Right ventricle myocardium inferior (tissue), 1 donor: ENCODE measurements around the gene CGNL1. TPM values are rescaled to one million over a fixed set of nuclear protein-coding genes. Genes with fewer than 3 reads are reported as not detected.

Experiments used
- ATAC-seq: fragments of 200-7000 bp; cut with Tn5 transposase; one replicate; pipeline ENCODE4 v1.9.1; 2020; ENCODE audit warnings: mild to moderate bottlenecking, moderate library complexity
- DNase-seq: peaks from one replicate; pipeline ENCODE4 v3.0.0; 2021; ENCODE audit errors: missing footprints
- intact Hi-C: fragments of 100-400 bp; cut with DNase I; formaldehyde crosslinking; loops from one replicate; pipeline ENCODE4 v1.11.0; 2022
- total RNA-seq: library from RNA; stranded (reverse); fragmentation: NEBNext Ultra II Directional; extraction: Animal tissue kit (Norgen Biotek cat#: 25700); gene quantifications from one replicate; pipeline ENCODE4 v1.2.1, GENCODE V29; 2021
- donor health status: DM: no; HTN: yes; CAD: no; lungs with severe emphysema.

The CGNL1 gene
- total RNA-seq, 1 donor from 2014 or later = 10.0 TPM

- DNase-seq = no peak
- ATAC-seq = no peak
- intact Hi-C loops = no loop called here
Measured at GRCh38 chr15:57472861-57473260, 96.6 kb downstream of the CGNL1 start.

GRCh38 chr15:57476533-57476975 is 100.2 kb downstream of the CGNL1 start:
- intact Hi-C loops = no loop called here
- DNase-seq (no peak), ATAC-seq (peak; percentile 79)

GRCh38 chr15:57477736-57478522 is 101.6 kb downstream of the CGNL1 start:
- no peak for ATAC-seq
- intact Hi-C loops = no loop called here
- DNase-seq = no peak

GRCh38 chr15:57479005-57479404 is 102.7 kb downstream of the CGNL1 start:
- DNase-seq (no peak), ATAC-seq (no peak)
- intact Hi-C loops = no loop called here

GRCh38 chr15:57481038-57481705 is 104.9 kb downstream of the CGNL1 start:
- DNase-seq (no peak), ATAC-seq (no peak)
- intact Hi-C loops = no loop called here

- ATAC-seq (no peak), DNase-seq (no peak)
- intact Hi-C loops = no loop called here
Measured at GRCh38 chr15:57485869-57486268, 109.6 kb downstream of the CGNL1 start.

GRCh38 chr15:57486833-57487232 is 110.5 kb downstream of the CGNL1 start:
- intact Hi-C loops = no loop called here
- ATAC-seq = no peak
- no peak for DNase-seq

GRCh38 chr15:57489122-57489521 is 112.8 kb downstream of the CGNL1 start:
- ATAC-seq (no peak), DNase-seq (no peak)
- intact Hi-C loops = no loop called here

GRCh38 chr15:57493351-57493750 is 117.0 kb downstream of the CGNL1 start:
- DNase-seq (no peak), ATAC-seq (no peak)
- intact Hi-C loops = no loop called here

GRCh38 chr15:57494581-57494980 is 118.3 kb downstream of the CGNL1 start:
- peak; percentile 70 for ATAC-seq
- intact Hi-C loops = loop anchor here (2.0 kb wide), 1 partner anchor 112 kb away; no protein-coding TSS in a partner anchor

GRCh38 chr15:57495041-57495440 is 118.7 kb downstream of the CGNL1 start:
- intact Hi-C loops = loop anchor here (2.0 kb wide), 1 partner anchor 112 kb away; no protein-coding TSS in a partner anchor
- ATAC-seq (no peak), DNase-seq (no peak)

More at GRCh38 chr15:57494581-57494980, 118.3 kb downstream of the CGNL1 start:
- DNase-seq = no peak

- no peak for ATAC-seq
- DNase-seq = no peak
- intact Hi-C loops = loop anchor here (2.0 kb wide), 1 partner anchor 113 kb away; no protein-coding TSS in a partner anchor
Measured at GRCh38 chr15:57495554-57496165, 119.4 kb downstream of the CGNL1 start.

- intact Hi-C loops = no loop called here
- ATAC-seq = no peak
- DNase-seq = no peak
Measured at GRCh38 chr15:57496594-57496945, 120.3 kb downstream of the CGNL1 start.

GRCh38 chr15:57496946-57497869 is 120.9 kb downstream of the CGNL1 start:
- intact Hi-C loops = no loop called here
- ATAC-seq (peak; percentile 69), DNase-seq (no peak)

GRCh38 chr15:57500256-57500655 is 124.0 kb downstream of the CGNL1 start:
- ATAC-seq = no peak
- intact Hi-C loops = no loop called here
- DNase-seq = no peak

- intact Hi-C loops = no loop called here
- DNase-seq (no peak), ATAC-seq (no peak)
Measured at GRCh38 chr15:57500979-57501576, 124.8 kb downstream of the CGNL1 start.

GRCh38 chr15:57502116-57502515 is 125.8 kb downstream of the CGNL1 start:
- ATAC-seq = no peak

GRCh38 chr15:57503051-57503702 is 126.9 kb downstream of the CGNL1 start:
- DNase-seq = no peak
- ATAC-seq = no peak
- intact Hi-C loops = no loop called here

More at GRCh38 chr15:57502116-57502515, 125.8 kb downstream of the CGNL1 start:
- DNase-seq = no peak
- intact Hi-C loops = no loop called here
